Adrenal gland (tissue), 5 donors: ENCODE results near the gene GNLY.

Experiments
- POLR2A ChIP-seq, 2 donors: fragments of 450-650 bp; IDR thresholded peaks; one replicate each; pipeline ENCODE4 v1.6.1; 2017; ENCODE audit warnings: antibody characterized with exemption in 2 of 2, mild to moderate bottlenecking in 2 of 2, moderate library complexity in 1 of 2
- TF ChIP-seq, protein P1 (sequence below), 6 experiments: fragments of 450-650 bp in 4 of 6; fragments of 200-600 bp in 2 of 6; sonication (generic) in 1 of 6; IDR thresholded peaks; 1 replicate in 5 of 6; 2 replicates in 1 of 6; pipeline versions ENCODE4 v1.5.1 to v1.8.0; 2016 to 2021; ENCODE audit warnings: antibody characterized with exemption in 6 of 6, mild to moderate bottlenecking in 2 of 6, moderate library complexity in 1 of 6
- donor health status: DM: no; HTN: no; CAD: no.

DNA sequence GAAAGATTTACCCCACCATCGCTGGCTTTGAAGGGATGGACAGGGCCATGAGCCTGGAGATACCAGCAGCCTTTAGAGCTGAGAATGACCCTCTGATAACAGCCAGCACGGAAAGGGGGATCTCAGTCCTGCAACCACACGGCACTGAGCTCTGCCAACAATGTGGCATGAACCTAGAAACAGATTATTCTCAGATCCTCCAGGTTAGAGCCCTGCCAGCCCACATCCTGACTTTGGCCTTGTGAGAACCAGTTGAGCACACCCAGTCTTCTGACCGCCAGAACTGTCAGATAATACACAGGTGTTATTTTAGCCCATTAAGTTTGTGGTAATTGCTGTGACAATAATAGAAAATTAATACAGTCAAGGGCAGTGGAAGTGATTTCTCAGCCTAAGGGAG lies 9.4 kb upstream of the GNLY start:
- TF ChIP-seq, protein P1, sequence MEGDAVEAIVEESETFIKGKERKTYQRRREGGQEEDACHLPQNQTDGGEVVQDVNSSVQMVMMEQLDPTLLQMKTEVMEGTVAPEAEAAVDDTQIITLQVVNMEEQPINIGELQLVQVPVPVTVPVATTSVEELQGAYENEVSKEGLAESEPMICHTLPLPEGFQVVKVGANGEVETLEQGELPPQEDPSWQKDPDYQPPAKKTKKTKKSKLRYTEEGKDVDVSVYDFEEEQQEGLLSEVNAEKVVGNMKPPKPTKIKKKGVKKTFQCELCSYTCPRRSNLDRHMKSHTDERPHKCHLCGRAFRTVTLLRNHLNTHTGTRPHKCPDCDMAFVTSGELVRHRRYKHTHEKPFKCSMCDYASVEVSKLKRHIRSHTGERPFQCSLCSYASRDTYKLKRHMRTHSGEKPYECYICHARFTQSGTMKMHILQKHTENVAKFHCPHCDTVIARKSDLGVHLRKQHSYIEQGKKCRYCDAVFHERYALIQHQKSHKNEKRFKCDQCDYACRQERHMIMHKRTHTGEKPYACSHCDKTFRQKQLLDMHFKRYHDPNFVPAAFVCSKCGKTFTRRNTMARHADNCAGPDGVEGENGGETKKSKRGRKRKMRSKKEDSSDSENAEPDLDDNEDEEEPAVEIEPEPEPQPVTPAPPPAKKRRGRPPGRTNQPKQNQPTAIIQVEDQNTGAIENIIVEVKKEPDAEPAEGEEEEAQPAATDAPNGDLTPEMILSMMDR (IDR thresholded peaks at IDR 0.05), result no peak
- no peak for TF ChIP-seq POLR2A (IDR thresholded peaks at IDR 0.05)
